Left renal cortex interstitium (tissue), 4 donors: ENCODE data around the gene RERE. TPM values are rescaled to one million over a fixed set of nuclear protein-coding genes. Genes with fewer than 3 reads are reported as not detected.

ENCODE experiments used
- DNase-seq, 4 donors: peaks; one replicate each; pipeline ENCODE4 v3.0.0-alpha.2; 2013; ENCODE audit warnings: low read depth in 4 of 4, low spot score in 2 of 4, missing footprints in 1 of 4
- polyA plus RNA-seq, 4 donors: library from polyadenylated mRNA; unstranded; fragments of 120-200 nt; gene quantifications; one replicate each; pipeline ENCODE4 v1.2.1, GENCODE V29; 2013; ENCODE audit not compliant: insufficient read length in 4 of 4

Gene RERE
- polyA plus RNA-seq, 4 donors: 118 to 175 (median 139) TPM

DNA sequence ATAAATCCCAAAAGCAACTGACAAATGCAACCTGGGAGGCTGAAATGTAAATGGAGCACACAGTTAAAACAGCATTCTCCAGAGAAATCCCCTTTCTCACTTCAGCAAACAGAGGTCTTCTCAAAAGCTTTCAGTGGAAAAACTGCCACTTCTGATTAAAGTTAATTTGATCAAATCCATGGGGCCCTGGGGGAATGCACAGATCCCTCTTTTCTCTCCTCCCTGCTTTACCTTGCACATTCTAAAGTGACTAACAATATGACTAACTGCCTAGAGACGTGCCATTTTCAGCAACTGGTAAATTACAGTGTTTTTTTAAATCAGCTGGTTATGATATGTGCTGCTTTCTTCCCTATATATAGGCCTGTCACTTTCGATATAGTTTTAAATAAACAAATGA is 142.5 kb downstream of the RERE start:
- DNase-seq: no peak

- no peak for DNase-seq
Measured at GRCh38 chr1:8674481-8674880, 143.0 kb downstream of the RERE start.

GRCh38 chr1:8671306-8671917 is 146.0 kb downstream of the RERE start:
- DNase-seq: peak in 1 of 4 donors; percentile 45

- no peak for DNase-seq
Measured at GRCh38 chr1:8670371-8670818, 147.0 kb downstream of the RERE start.

DNA sequence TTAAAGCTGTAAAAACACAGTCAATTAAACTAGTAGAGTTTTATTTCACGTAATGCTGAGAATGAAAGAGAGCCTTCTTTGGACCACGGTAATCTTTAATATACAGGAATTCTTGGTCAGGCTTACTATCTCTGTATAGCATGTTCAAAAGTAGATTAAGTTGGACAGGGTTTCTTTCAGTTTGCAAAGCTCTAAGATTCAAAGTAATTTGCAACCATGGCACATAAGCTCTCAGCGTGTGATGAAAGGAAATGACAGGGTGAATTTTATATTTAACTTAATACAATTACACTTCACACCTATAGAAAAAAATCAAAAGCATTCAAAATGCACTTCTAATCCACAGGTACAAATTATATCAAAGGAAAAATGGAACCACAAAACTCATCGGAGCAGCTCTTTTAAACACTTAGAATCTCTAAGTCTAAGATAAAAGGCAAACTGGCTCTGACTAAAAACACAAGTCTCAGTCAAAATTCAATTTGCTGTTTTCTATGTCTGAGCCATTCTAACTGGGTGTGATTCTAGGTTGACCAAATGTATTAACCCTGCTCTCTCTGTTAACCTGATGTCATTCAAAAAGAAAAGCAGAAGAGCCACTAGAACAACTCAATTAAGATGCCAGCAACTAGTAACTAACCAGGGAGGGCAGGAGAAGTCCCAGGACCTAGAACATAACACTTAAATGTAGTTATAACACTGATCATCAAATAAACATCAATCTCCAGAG is 147.7 kb downstream of the RERE start:
- DNase-seq: no peak

GRCh38 chr1:8667869-8668594 is 149.4 kb downstream of the RERE start:
- no peak for DNase-seq

GRCh38 chr1:8666389-8667167 is 150.9 kb downstream of the RERE start:
- no peak for DNase-seq

- no peak for DNase-seq
Measured at GRCh38 chr1:8665833-8666232, 151.6 kb downstream of the RERE start.

GRCh38 chr1:8664887-8665286 is 152.6 kb downstream of the RERE start:
- DNase-seq: no peak

GRCh38 chr1:8663915-8664329 is 153.5 kb downstream of the RERE start:
- DNase-seq: no peak

DNA sequence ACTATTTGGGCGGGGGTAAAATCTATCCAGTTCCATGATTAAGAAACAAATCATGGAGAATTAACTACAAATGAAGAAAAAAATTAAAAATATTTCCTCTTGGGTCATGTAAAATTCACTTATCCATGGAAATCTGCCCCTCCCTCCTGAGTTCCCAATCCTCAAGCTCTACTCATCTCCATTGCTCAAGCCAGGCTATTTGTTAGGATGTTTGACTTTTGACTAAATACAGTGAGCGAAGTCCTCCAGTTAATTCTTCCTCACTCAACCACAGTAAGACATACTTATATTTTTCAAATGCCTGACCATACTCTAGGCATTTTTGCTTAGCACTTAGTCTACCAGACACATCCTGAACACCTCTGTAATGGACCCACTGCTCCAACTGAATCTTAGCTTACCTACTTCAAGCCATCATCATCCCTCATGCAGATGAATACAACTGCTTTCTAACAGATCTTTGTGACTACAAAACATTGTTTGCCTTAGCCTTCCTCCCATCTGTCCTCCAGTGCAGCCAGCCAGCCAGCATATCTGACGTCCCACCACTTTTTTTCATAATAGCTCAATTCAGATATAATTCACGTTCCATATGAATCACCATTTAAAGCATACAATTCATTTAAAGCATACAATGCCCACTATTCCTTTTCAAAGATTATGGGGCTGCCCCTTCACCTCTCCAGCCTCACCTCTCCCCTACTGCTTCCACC is 154.2 kb downstream of the RERE start:
- no peak for DNase-seq

DNA sequence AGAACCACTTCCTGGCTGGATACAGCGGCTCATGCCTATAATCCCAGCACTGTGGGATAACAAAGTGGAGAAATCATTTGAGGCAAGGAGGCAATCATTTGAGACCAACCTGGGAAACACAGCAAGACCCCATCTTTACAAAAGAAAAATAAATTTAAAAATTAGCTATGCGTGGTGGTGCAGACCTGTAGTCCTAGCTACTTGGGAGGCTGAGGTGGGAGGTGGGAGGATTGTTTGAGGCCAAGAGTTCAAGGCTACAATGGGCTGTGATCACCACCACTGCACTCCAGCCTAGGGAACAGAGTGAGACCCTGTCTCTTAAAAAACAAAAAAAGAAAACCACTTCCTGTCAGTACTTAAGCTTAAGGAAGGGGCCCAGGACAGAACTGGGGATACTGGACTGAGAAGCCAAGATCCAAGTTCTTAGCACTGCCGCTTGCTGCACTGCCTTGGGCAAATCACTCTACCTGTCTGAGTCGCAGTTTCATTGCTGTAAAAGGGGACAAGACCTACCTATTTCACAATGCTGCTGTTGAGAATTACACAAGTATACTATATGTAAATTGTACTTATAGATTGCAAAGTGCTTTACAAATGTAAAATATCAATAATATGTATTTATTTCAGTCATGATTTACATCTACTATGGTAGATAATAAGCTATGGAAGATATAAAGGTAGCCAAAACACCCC is 154.9 kb downstream of the RERE start:
- DNase-seq: no peak

GRCh38 chr1:8661185-8662110 is 156.0 kb downstream of the RERE start:
- no peak for DNase-seq

GRCh38 chr1:8660411-8660828 is 157.0 kb downstream of the RERE start:
- no peak for DNase-seq

DNA sequence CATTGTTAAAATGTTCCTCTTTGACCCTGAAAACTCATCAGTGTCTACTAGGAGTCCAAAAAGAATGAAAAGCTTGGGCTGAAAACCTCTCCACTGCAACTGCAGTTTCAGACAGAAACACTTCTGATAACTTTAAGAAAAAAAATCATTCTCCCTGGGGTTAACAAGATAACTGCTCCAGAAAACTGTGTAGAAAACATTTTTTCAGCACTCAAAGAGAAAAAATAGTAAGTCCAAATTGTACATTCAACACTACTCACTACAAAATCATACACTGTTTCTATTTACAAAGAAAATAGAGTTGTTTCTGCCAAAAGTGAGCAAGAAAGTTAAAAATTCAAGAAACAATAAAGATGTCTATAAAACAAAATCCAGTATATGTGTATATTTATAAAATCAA is 157.8 kb downstream of the RERE start:
- no peak for DNase-seq

DNA sequence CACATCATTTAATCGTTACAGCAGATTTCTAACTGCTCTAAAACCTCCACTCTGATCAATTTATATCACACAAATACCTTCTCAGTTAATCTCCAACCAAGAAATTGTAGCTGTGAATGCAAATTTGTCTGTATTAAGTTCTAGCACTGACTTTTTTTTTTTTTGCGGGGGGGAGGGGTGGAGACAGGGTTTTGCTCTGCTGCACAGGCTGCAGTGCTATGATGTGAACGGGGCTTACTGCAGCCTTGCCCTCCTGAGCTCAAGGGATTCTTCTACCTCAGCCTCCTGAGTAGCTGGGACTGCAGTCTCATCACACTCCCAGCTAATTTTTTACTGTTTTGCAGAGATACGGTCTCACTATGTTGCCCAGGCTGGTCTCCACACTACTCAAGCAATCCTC is 163.6 kb downstream of the RERE start:
- DNase-seq: no peak

- no peak for DNase-seq
Measured at GRCh38 chr1:8652467-8653046, 164.9 kb downstream of the RERE start.

DNA sequence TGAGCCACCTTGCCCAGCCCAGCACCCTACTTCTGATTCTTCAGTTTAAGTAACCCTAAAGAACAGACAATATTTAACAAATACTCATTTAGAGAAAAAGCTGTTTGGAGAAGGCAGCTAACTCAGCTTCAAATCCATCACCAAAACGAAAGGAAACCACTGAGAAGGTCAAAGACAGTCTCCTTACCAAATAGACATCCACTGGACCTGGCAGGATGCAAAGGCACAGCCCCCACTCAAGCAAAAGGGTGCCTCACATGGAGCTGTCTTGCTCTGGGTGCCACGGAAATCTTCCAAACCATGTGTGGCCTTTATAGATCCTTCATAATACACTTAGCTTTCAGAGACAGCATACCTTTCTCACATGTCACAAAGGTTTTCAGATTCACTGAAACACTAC is 165.5 kb downstream of the RERE start:
- DNase-seq: no peak
